Neural cell (in vitro differentiated cells): ENCODE data around the gene SLC16A1. TPM values are rescaled to one million over a fixed set of nuclear protein-coding genes. Genes with fewer than 3 reads are reported as not detected.

ENCODE experiments used
- H2AFZ ChIP-seq: fragments of 200-600, 300-800 bp; sonication (generic), shearing (Covaris generic); 2 replicates; pipeline ENCODE4 v1.6.0; 2014; ENCODE audit warnings: low read depth, mild to moderate bottlenecking, antibody characterized with exemption, low read length, moderate library complexity
- H3F3A ChIP-seq: fragments of 200-600 bp; shearing (Covaris generic); 2 replicates; pipeline ENCODE4 v1.6.1; 2016; ENCODE audit warnings: mild to moderate bottlenecking, moderate library complexity, mixed read lengths, antibody characterized with exemption, low read length; ENCODE audit not compliant: insufficient read depth, poor library complexity, severe bottlenecking
- H3K27ac ChIP-seq: fragments of 200-600, 300-800 bp; sonication (generic), shearing (Covaris generic); 2 replicates; pipeline ENCODE4 v1.5.1; 2014; ENCODE audit warnings: mild to moderate bottlenecking, low read length, moderate library complexity
- H3K27me3 ChIP-seq: fragments of 300-800, 200-600 bp; sonication (generic), shearing (Covaris generic); 2 replicates; pipeline ENCODE4 v1.6.0; 2014; ENCODE audit warnings: mild to moderate bottlenecking, low read depth, low read length, moderate library complexity; ENCODE audit not compliant: insufficient read depth
- H3K36me3 ChIP-seq: fragments of 300-800, 200-600 bp; sonication (generic), shearing (Covaris generic); 2 replicates; pipeline ENCODE4 v1.5.1; 2014; ENCODE audit warnings: mild to moderate bottlenecking, antibody characterized with exemption, low read length, moderate library complexity; ENCODE audit not compliant: insufficient read depth
- H3K4me2 ChIP-seq: fragments of 300-800, 200-600 bp; sonication (generic), shearing (Covaris generic); 2 replicates; pipeline ENCODE4 v1.6.0; 2014; ENCODE audit warnings: mild to moderate bottlenecking, low read length
- H3K4me3 ChIP-seq: fragments of 300-800, 200-600 bp; sonication (generic), shearing (Covaris generic); 2 replicates; pipeline ENCODE4 v1.5.1; 2014; ENCODE audit warnings: mild to moderate bottlenecking, low read length, moderate library complexity
- H3K79me2 ChIP-seq: fragments of 200-600 bp; shearing (Covaris generic); replicated peaks from 2 replicates; pipeline ENCODE4 v1.6.0; 2014; ENCODE audit warnings: mild to moderate bottlenecking, low read length, moderate library complexity; ENCODE audit not compliant: insufficient read depth
- H3K9ac ChIP-seq: fragments of 300-800, 200-600 bp; sonication (generic), shearing (Covaris generic); 2 replicates; pipeline ENCODE4 v1.6.1; 2016; ENCODE audit warnings: mild to moderate bottlenecking, low read length, mixed read lengths
- H3K9me2 ChIP-seq: fragments of 200-600 bp; shearing (Covaris generic); 2 replicates; pipeline ENCODE4 v1.6.1; 2016; ENCODE audit warnings: mild to moderate bottlenecking, low read length, mixed read lengths; ENCODE audit not compliant: insufficient read depth
- H3K9me3 ChIP-seq: fragments of 200-600, 300-800 bp; sonication (generic), shearing (Covaris generic); 2 replicates; pipeline ENCODE4 v1.6.1; 2016; ENCODE audit warnings: mild to moderate bottlenecking, mixed run types, low read length, moderate library complexity, mixed read lengths
- H4K20me1 ChIP-seq: fragments of 200-600 bp; shearing (Covaris generic); 2 replicates; pipeline ENCODE4 v1.6.1; 2016; ENCODE audit warnings: mild to moderate bottlenecking, mixed run types; ENCODE audit not compliant: insufficient read depth
- EP300 ChIP-seq: fragments of 450-650 bp; conservative IDR thresholded peaks from 2 replicates; pipeline ENCODE4 v1.6.1; 2014; ENCODE audit warnings: antibody characterized with exemption, mild to moderate bottlenecking, moderate library complexity; ENCODE audit not compliant: poor library complexity, severe bottlenecking
- EZH2 ChIP-seq: fragments of 200-600, 300-800 bp; shearing (Covaris generic), sonication (generic); IDR thresholded peaks from 2 replicates; pipeline ENCODE4 v1.6.1; 2014; ENCODE audit warnings: antibody characterized with exemption, low read length, borderline replicate concordance, mild to moderate bottlenecking; ENCODE audit not compliant: insufficient read depth, poor library complexity, severe bottlenecking
- MXI1 ChIP-seq: fragments of 450-650 bp; conservative IDR thresholded peaks from 2 replicates; pipeline ENCODE4 v1.6.1; 2014; ENCODE audit warnings: antibody characterized with exemption, mild to moderate bottlenecking; ENCODE audit not compliant: poor library complexity, severe bottlenecking
- POLR2AphosphoS5 ChIP-seq: IDR thresholded peaks from 2 replicates; pipeline ENCODE4 v1.6.1; 2012
- RAD21 ChIP-seq: fragments of 450-650 bp; conservative IDR thresholded peaks from 2 replicates; pipeline ENCODE4 v1.6.1; 2014; ENCODE audit warnings: antibody characterized with exemption, mild to moderate bottlenecking, moderate library complexity
- SMC3 ChIP-seq: fragments of 450-650 bp; conservative IDR thresholded peaks from 2 replicates; pipeline ENCODE4 v1.6.1; 2014; ENCODE audit warnings: antibody characterized with exemption, mild to moderate bottlenecking, moderate library complexity; ENCODE audit not compliant: poor library complexity
- TAF1 ChIP-seq: IDR thresholded peaks from 2 replicates; pipeline ENCODE4 v1.6.1; 2012; ENCODE audit warnings: low read depth
- polyA plus RNA-seq: library from polyadenylated mRNA; depleted of rRNA; stranded (reverse); fragments of >200 nt; gene quantifications from 2 replicates; pipeline ENCODE4 v1.2.3, GENCODE V29; 2014
- TF ChIP-seq, protein P1 (sequence below): fragments of 450-650 bp; IDR thresholded peaks from 2 replicates; pipeline ENCODE4 v1.5.1; 2014; ENCODE audit warnings: antibody characterized with exemption, mild to moderate bottlenecking, moderate library complexity; ENCODE audit not compliant: poor library complexity, severe bottlenecking
- TF ChIP-seq, protein P2 (sequence below): IDR thresholded peaks from 2 replicates; pipeline ENCODE4 v1.6.1; 2012; ENCODE audit warnings: borderline replicate concordance

The SLC16A1 gene
- polyA plus RNA-seq, 1 donor from 2014 or later = 18.6 TPM

DNA sequence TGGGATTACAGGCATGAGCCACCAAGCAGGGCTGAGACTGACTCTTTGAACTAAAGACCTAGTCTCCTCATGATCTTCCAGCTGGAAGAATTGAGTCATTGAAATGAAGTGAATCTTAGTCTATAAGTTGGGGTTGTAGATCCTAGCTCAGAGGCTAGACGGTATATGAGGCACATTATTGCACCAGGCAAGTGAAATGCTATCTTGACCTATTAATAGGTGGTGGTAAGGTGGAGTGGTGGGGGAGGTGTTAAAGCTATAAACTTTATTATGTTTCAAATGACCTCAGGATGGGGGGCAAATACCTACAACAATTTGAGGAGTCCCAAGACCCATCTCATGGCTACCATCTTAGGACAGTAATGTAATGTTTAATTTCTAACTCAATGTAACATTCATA, 36.8 kb upstream of the SLC16A1 start:
- TF ChIP-seq EP300 = no peak
- TF ChIP-seq SMC3 = no peak
- TF ChIP-seq, protein P1, sequence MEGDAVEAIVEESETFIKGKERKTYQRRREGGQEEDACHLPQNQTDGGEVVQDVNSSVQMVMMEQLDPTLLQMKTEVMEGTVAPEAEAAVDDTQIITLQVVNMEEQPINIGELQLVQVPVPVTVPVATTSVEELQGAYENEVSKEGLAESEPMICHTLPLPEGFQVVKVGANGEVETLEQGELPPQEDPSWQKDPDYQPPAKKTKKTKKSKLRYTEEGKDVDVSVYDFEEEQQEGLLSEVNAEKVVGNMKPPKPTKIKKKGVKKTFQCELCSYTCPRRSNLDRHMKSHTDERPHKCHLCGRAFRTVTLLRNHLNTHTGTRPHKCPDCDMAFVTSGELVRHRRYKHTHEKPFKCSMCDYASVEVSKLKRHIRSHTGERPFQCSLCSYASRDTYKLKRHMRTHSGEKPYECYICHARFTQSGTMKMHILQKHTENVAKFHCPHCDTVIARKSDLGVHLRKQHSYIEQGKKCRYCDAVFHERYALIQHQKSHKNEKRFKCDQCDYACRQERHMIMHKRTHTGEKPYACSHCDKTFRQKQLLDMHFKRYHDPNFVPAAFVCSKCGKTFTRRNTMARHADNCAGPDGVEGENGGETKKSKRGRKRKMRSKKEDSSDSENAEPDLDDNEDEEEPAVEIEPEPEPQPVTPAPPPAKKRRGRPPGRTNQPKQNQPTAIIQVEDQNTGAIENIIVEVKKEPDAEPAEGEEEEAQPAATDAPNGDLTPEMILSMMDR = no peak
- TF ChIP-seq RAD21 = no peak
- no peak for TF ChIP-seq TAF1
- TF ChIP-seq, protein P2, sequence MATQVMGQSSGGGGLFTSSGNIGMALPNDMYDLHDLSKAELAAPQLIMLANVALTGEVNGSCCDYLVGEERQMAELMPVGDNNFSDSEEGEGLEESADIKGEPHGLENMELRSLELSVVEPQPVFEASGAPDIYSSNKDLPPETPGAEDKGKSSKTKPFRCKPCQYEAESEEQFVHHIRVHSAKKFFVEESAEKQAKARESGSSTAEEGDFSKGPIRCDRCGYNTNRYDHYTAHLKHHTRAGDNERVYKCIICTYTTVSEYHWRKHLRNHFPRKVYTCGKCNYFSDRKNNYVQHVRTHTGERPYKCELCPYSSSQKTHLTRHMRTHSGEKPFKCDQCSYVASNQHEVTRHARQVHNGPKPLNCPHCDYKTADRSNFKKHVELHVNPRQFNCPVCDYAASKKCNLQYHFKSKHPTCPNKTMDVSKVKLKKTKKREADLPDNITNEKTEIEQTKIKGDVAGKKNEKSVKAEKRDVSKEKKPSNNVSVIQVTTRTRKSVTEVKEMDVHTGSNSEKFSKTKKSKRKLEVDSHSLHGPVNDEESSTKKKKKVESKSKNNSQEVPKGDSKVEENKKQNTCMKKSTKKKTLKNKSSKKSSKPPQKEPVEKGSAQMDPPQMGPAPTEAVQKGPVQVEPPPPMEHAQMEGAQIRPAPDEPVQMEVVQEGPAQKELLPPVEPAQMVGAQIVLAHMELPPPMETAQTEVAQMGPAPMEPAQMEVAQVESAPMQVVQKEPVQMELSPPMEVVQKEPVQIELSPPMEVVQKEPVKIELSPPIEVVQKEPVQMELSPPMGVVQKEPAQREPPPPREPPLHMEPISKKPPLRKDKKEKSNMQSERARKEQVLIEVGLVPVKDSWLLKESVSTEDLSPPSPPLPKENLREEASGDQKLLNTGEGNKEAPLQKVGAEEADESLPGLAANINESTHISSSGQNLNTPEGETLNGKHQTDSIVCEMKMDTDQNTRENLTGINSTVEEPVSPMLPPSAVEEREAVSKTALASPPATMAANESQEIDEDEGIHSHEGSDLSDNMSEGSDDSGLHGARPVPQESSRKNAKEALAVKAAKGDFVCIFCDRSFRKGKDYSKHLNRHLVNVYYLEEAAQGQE = no peak
- no peak for TF ChIP-seq MXI1
- no peak for TF ChIP-seq EZH2
- TF ChIP-seq POLR2AphosphoS5 = no peak
- no peaks in the 10 kb centered on the region for H3F3A ChIP-seq
- H3K9me3 ChIP-seq = no peaks in the 10 kb centered on the region
- H3K27me3 ChIP-seq = no peaks in the 10 kb centered on the region
- no peak overlapping the region for H3K27ac ChIP-seq
- H3K79me2 ChIP-seq = no peaks in the 10 kb centered on the region
- H2AFZ ChIP-seq = no peak overlapping the region
- H3K9ac ChIP-seq = no peak overlapping the region
- H3K4me3 ChIP-seq = no peak overlapping the region
- no peak overlapping the region for H3K4me2 ChIP-seq
- H4K20me1 ChIP-seq = no peaks in the 10 kb centered on the region
- no peaks in the 10 kb centered on the region for H3K9me2 ChIP-seq
- no peaks in the 10 kb centered on the region for H3K36me3 ChIP-seq

DNA sequence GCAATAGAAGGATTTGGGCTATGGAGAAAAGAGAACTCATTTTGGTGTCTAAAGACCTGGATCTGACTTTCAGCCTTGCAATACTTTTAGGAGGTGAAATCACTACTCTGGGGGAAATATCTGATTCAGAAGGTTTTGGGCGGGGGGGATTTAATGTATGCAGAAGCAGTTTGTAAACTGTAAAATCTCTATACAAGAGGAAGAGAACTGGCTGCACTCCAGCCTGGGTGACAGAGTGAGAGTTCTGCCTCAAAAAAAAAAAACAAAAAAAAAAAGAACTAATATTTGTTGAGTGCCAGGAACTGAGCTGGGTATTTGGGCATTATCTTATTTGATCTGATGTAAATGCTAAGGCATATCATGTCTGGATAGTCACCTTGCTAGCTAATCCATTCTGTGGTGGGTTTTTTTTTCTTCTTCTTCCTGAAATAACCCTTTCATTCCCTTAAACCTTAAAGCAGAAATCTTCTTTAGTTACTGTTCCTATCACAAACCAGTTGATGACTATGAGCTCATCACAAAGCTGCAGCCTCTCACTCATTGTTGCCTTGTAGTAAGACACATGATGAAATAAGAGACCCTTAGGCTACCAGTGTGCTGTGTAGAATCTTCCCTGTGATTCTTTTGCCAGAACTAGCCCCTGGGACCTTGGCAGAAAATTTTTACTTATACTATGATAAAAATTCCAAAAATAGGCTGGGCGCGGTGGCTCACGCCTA, 35.6 kb upstream of the SLC16A1 start:
- H3K27me3 ChIP-seq = no peaks in the 10 kb centered on the region

More for the DNA sequence above, 35.6 kb upstream of the SLC16A1 start:
- Histone ChIP-seq H3K36me3 (no peaks in the 10 kb centered on the region), H3K9ac (no peak overlapping the region), H2AFZ (no peak overlapping the region), H3K9me3 (no peaks in the 10 kb centered on the region), H3K79me2 (no peaks in the 10 kb centered on the region), H3F3A (no peaks in the 10 kb centered on the region), H3K27ac (no peak overlapping the region), H3K9me2 (no peaks in the 10 kb centered on the region), H4K20me1 (no peaks in the 10 kb centered on the region), H3K4me3 (no peak overlapping the region), H3K4me2 (no peak overlapping the region)
- TF ChIP-seq RAD21 = no peak
- no peak for TF ChIP-seq POLR2AphosphoS5
- TF ChIP-seq SMC3 = no peak
- no peak for TF ChIP-seq EP300
- TF ChIP-seq, protein P1 = no peak
- no peak for TF ChIP-seq EZH2
- TF ChIP-seq, protein P2 = no peak
- no peak for TF ChIP-seq MXI1
- TF ChIP-seq TAF1 = no peak
